ENCODE results near the gene CAMK2G. TPM values are rescaled to one million over a fixed set of nuclear protein-coding genes. Genes with fewer than 3 reads are reported as not detected.

The CAMK2G gene
- polyA plus RNA-seq, 3 donors, result 1.7 to 60.7 (median 3.0) TPM

DNA sequence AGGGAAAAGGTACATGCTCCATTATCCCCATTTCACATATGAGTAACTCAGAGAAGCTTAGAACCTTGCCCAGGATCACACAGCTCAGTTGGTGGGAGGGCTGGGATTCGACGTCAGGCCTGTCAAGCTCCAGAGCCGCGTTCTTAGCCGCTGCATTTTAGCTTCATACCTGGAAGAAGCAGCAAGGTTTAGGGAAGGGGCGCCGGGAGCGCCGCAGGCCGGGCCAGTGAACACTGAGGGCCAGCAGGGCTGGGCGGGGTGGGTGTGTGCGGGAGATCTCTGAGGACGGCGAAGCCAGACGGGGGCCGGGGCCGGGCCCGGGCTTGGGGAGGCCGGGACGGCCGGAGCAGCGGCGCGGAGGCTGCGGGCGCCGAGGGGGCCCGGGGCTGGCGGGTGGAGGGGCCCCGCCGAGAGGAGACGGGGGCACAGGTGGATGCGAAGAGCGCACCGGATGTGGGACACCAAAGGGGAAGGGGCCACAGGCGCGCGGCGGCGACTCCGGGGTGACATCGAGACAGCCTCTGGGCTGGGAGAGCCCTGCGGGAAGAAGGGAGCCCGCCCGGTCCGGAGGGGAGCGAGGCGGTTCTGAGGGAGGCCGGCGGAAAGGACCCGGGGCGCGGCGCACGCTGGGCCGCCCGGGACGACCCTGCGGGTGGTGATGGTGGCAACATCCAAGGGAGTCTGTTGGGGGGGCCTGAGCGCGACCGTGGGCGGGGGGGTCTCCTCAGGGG is 63.5 kb downstream of the CAMK2G start:
- DNase-seq, result peak in 2 of 3 donors; percentile 16 to 40
- Mint-ChIP-seq H3K4me1 (peaks cover 39% of the 10 kb centered on the region), H3K36me3 (peaks cover 57 to 64% of the 10 kb centered on the region in 2 donors), H3K27ac (peak overlapping the region; percentile 92 to 97 (median 93)), H3K4me3 (peak overlapping the region; percentile 90 to 94), H3K27me3 (ENCODE audit: low read depth in 3 of 3) (no peaks in the 10 kb centered on the region), H3K9me3 (peaks cover 0 to under 1% (median 0%) of the 10 kb centered on the region in 7 donors)
- H3K27me3 ChIP-seq (ENCODE audit: control insufficient read depth in 2 of 2, insufficient read depth in 2 of 2, low read length in 2 of 2), result no peaks in the 10 kb centered on the region
- H2AFZ ChIP-seq (ENCODE audit: insufficient read depth, low read depth, low read length, poor library complexity, severe bottlenecking), result peak overlapping the region; percentile 60
- H4K20me1 ChIP-seq (ENCODE audit: insufficient read depth, low read length), result peaks cover 25% of the 10 kb centered on the region
- intact Hi-C loops (cut with micrococcal nuclease), result loop anchor here (2.0 to 5.0 kb wide), 2 partner anchors 24 to 66 kb away; no protein-coding TSS in a partner anchor
- peaks cover 54% of the 10 kb centered on the region for H3K79me2 ChIP-seq (ENCODE audit: insufficient read depth, low read length)
- H3K4me2 ChIP-seq (replicated peaks; ENCODE audit: extremely low read depth, low read length, poor library complexity, severe bottlenecking), result peak overlapping the region; percentile 91
- no peaks in the 10 kb centered on the region for H3K9me3 ChIP-seq (replicated peaks in 1 of 2; ENCODE audit: control insufficient read depth in 1 of 2, insufficient read depth in 1 of 2, low read length in 2 of 2)
- peak overlapping the region; percentile 69 to 93 (median 72) for H3K4me3 ChIP-seq (replicated peaks in 1 of 3; ENCODE audit: low read depth in 2 of 3, low read length in 3 of 3)
- H3K27ac ChIP-seq (ENCODE audit: low read depth in 1 of 2, low read length in 2 of 2), result peak overlapping the region; percentile 81 to 91
- peaks cover 27 to 31% of the 10 kb centered on the region in 2 donors for H3K4me1 ChIP-seq (ENCODE audit: control insufficient read depth in 1 of 2, insufficient read depth in 2 of 2, low read length in 2 of 2)
- peak overlapping the region; percentile 94 for H3K9ac ChIP-seq (ENCODE audit: insufficient read depth, low read length, poor library complexity, severe bottlenecking)
- under 1% methylated on average over 63 of the region's 63 CpGs for WGBS (ENCODE audit: insufficient coverage)
- H3K36me3 ChIP-seq (replicated peaks in 1 of 2; ENCODE audit: control insufficient read depth in 1 of 2, insufficient read depth in 2 of 2, low read length in 2 of 2), result peaks cover 51 to 61% of the 10 kb centered on the region in 2 donors
- TF ChIP-seq, protein P1, sequence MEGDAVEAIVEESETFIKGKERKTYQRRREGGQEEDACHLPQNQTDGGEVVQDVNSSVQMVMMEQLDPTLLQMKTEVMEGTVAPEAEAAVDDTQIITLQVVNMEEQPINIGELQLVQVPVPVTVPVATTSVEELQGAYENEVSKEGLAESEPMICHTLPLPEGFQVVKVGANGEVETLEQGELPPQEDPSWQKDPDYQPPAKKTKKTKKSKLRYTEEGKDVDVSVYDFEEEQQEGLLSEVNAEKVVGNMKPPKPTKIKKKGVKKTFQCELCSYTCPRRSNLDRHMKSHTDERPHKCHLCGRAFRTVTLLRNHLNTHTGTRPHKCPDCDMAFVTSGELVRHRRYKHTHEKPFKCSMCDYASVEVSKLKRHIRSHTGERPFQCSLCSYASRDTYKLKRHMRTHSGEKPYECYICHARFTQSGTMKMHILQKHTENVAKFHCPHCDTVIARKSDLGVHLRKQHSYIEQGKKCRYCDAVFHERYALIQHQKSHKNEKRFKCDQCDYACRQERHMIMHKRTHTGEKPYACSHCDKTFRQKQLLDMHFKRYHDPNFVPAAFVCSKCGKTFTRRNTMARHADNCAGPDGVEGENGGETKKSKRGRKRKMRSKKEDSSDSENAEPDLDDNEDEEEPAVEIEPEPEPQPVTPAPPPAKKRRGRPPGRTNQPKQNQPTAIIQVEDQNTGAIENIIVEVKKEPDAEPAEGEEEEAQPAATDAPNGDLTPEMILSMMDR (IDR thresholded peaks at IDR 0.05), result no peak

- H3K27me3 Mint-ChIP-seq (ENCODE audit: low read depth in 3 of 3), result no peaks in the 10 kb centered on the region
- Histone ChIP-seq H3K4me1 (ENCODE audit: control insufficient read depth in 1 of 2, insufficient read depth in 2 of 2, low read length in 2 of 2) (peaks cover 21 to 26% of the 10 kb centered on the region in 2 donors), H3K27ac (ENCODE audit: low read depth in 1 of 2, low read length in 2 of 2) (peak overlapping the region; percentile 81 to 91), H3K4me2 (replicated peaks; ENCODE audit: extremely low read depth, low read length, poor library complexity, severe bottlenecking) (peak overlapping the region; percentile 91), H3K27me3 (ENCODE audit: control insufficient read depth in 2 of 2, insufficient read depth in 2 of 2, low read length in 2 of 2) (no peaks in the 10 kb centered on the region), H3K9ac (ENCODE audit: insufficient read depth, low read length, poor library complexity, severe bottlenecking) (peak overlapping the region; percentile 94), H3K9me3 (replicated peaks in 1 of 2; ENCODE audit: control insufficient read depth in 1 of 2, insufficient read depth in 1 of 2, low read length in 2 of 2) (no peaks in the 10 kb centered on the region), H2AFZ (ENCODE audit: insufficient read depth, low read depth, low read length, poor library complexity, severe bottlenecking) (peak overlapping the region; percentile 60), H3K4me3 (replicated peaks in 1 of 3; ENCODE audit: low read depth in 2 of 3, low read length in 3 of 3) (peak overlapping the region; percentile 69 to 93 (median 72)), H3K36me3 (replicated peaks in 1 of 2; ENCODE audit: control insufficient read depth in 1 of 2, insufficient read depth in 2 of 2, low read length in 2 of 2) (peaks cover 56 to 67% of the 10 kb centered on the region in 2 donors), H3K79me2 (ENCODE audit: insufficient read depth, low read length) (peaks cover 54% of the 10 kb centered on the region), H4K20me1 (ENCODE audit: insufficient read depth, low read length) (peaks cover 31% of the 10 kb centered on the region)
- peaks cover 63 to 70% of the 10 kb centered on the region in 2 donors for H3K36me3 Mint-ChIP-seq
- peak overlapping the region; percentile 90 to 94 for H3K4me3 Mint-ChIP-seq
- peaks cover 0 to 1% (median 0%) of the 10 kb centered on the region in 7 donors for H3K9me3 Mint-ChIP-seq
- 0% methylated on average over 1 of the region's 7 CpGs for WGBS (ENCODE audit: insufficient coverage)
- TF ChIP-seq, protein P1 (IDR thresholded peaks at IDR 0.05), result no peak
- H3K4me1 Mint-ChIP-seq, result peaks cover 34% of the 10 kb centered on the region
- intact Hi-C loops (cut with micrococcal nuclease), result loop anchor here (2.0 to 5.0 kb wide), 2 partner anchors 24 to 67 kb away; no protein-coding TSS in a partner anchor
- peak overlapping the region; percentile 92 to 97 (median 93) for H3K27ac Mint-ChIP-seq
- peak; percentile 55 to 74 (median 73) for DNase-seq
Measured at GRCh38 chr10:73810358-73810734, 64.0 kb downstream of the CAMK2G start.
